ENCODE data around the gene TCTN1. TPM values are rescaled to one million over a fixed set of nuclear protein-coding genes. Genes with fewer than 3 reads are reported as not detected.

Gene TCTN1
- total RNA-seq, 1 experiment from 2014 or later, result 11.1 TPM

DNA sequence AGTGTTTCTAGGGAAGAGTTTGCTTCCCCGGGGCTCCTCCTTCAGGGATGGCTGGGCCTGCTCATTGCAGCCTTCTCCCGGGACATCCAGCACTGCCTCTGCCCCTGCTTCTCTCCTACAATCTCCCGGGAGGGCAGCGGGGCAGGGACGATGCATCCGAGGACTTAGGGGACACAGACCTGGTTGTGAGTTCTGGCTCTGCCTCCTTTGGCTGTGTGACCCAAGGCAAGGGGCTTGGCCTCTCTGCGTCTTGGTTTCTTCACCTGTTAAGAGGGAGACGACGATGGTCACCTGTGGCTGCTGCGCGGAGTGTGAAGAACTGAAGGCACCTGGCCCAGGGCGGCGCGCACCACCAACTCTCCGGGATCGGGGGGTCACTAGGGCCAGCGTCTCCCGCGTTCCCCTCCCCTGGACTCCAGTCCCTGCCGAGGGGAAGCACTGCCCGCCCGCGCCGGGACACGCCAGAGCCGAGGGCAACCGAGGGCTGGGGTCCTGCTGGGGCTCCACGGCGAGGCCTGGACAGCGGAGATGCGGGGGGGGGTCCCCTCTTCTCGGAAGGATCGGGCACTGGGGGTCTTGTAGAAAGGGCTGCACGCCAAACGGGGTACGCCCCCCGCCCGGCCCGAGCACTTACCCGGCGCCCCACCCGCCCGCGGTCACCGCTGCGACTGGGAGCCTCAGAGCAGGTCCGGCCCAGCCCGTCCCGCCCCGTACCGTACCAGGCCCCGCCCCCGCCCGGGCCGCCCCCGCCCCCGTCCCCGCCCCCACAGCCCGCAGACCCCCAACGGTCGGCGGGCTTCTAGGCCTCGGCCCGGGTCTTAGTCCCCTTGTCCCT, 74.7 kb downstream of the TCTN1 start, which contains the start of gene HVCN1:
Gene HVCN1, minus strand, starts transcription at position 670 of the 835 bp plus-strand sequence. CDS start 5,870 bp downstream, outside the sequence.
- no CpG with 5 or more reads among the region's 64 CpGs for WGBS (ENCODE audit: extremely low coverage, insufficient read length, low lambda C conversion rate)

More for the DNA sequence above, 74.7 kb downstream of the TCTN1 start, which contains the start of gene HVCN1:
- H4K8ac ChIP-seq (replicated peaks; ENCODE audit: insufficient read length, low read depth, low read length), result no peak within 1 kb of the TSS
- Mint-ChIP-seq H3K27me3 (ENCODE audit: low read depth) (peaks cover 31% of the 10 kb centered on the region), H3K27ac (peak within 1 kb of the TSS; percentile 83 to 92 (median 87)), H3K4me3 (peak within 1 kb of the TSS; percentile 79 to 88), H3K36me3 (ENCODE audit: insufficient read depth in 1 of 3, low read depth in 3 of 3) (peaks cover 0 to 10% (median 0%) of the 10 kb centered on the region in 3 experiments; a peak in 5 of 7 replicates), H3K4me1 (peaks cover 12 to 25% of the 10 kb centered on the region in 2 experiments), H3K9me3 (peaks cover 0 to 4% of the 10 kb centered on the region in 2 experiments; a peak in 2 of 5 replicates)
- DNase-seq, result peak; percentile 82
- H4K91ac ChIP-seq (ENCODE audit: insufficient read length, low read depth, low read length), result no peak within 1 kb of the TSS
- H3K56ac ChIP-seq (ENCODE audit: insufficient read length, low read depth, low read length), result no peak within 1 kb of the TSS
- H3K79me1 ChIP-seq (ENCODE audit: insufficient read depth, low read depth, low read length, poor library complexity, severe bottlenecking), result no peaks in the 10 kb centered on the region
- H2BK120ac ChIP-seq (ENCODE audit: low read depth, low read length, poor library complexity, severe bottlenecking), result no peak within 1 kb of the TSS
- H3K4me1 ChIP-seq (ENCODE audit: insufficient read depth, low read length), result no peaks in the 10 kb centered on the region
- peak within 1 kb of the TSS; percentile 17 for H3K14ac ChIP-seq (ENCODE audit: insufficient read depth, low read length)
- peak within 1 kb of the TSS; percentile 22 for H3K4me2 ChIP-seq (ENCODE audit: insufficient read depth, insufficient read length, low read length)
- no peak within 1 kb of the TSS for H2BK15ac ChIP-seq (ENCODE audit: low read depth, low read length)
- H2BK12ac ChIP-seq (ENCODE audit: insufficient read length, low read depth, low read length), result no peak within 1 kb of the TSS
- no peak within 1 kb of the TSS for H3T11ph ChIP-seq (ENCODE audit: low read length)
- peak within 1 kb of the TSS; percentile 48 for H3K9ac ChIP-seq (ENCODE audit: extremely low read depth, insufficient read length, low read length)
- peaks cover 9% of the 10 kb centered on the region for H3K23me2 ChIP-seq (ENCODE audit: insufficient read length, low read depth, low read length, poor library complexity, severe bottlenecking)
- no peak within 1 kb of the TSS for H2AFZ ChIP-seq (ENCODE audit: low read length)
- H3K27me3 ChIP-seq (ENCODE audit: insufficient read depth, low read length), result peaks cover 4% of the 10 kb centered on the region; the same call in 1 of the 2 replicates
- no peak within 1 kb of the TSS for H2BK5ac ChIP-seq (ENCODE audit: insufficient read length, low read length)
- H3K18ac ChIP-seq (ENCODE audit: insufficient read length, low read depth, low read length), result peak within 1 kb of the TSS; percentile 91
- TF ChIP-seq, protein P1, sequence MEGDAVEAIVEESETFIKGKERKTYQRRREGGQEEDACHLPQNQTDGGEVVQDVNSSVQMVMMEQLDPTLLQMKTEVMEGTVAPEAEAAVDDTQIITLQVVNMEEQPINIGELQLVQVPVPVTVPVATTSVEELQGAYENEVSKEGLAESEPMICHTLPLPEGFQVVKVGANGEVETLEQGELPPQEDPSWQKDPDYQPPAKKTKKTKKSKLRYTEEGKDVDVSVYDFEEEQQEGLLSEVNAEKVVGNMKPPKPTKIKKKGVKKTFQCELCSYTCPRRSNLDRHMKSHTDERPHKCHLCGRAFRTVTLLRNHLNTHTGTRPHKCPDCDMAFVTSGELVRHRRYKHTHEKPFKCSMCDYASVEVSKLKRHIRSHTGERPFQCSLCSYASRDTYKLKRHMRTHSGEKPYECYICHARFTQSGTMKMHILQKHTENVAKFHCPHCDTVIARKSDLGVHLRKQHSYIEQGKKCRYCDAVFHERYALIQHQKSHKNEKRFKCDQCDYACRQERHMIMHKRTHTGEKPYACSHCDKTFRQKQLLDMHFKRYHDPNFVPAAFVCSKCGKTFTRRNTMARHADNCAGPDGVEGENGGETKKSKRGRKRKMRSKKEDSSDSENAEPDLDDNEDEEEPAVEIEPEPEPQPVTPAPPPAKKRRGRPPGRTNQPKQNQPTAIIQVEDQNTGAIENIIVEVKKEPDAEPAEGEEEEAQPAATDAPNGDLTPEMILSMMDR (conservative IDR thresholded peaks at IDR 0.05), result no peak
- no peak within 1 kb of the TSS for H3K4ac ChIP-seq (ENCODE audit: low read depth, low read length)
- no peaks in the 10 kb centered on the region for H3K9me3 ChIP-seq (ENCODE audit: control insufficient read depth, low read depth, low read length)
- no peaks in the 10 kb centered on the region for H3K79me2 ChIP-seq (ENCODE audit: insufficient read depth, low read length)
- H2AK5ac ChIP-seq (ENCODE audit: insufficient read length, low read length), result no peak within 1 kb of the TSS
- H3K23ac ChIP-seq (ENCODE audit: insufficient read length, low read depth, low read length), result no peak within 1 kb of the TSS
- no peaks in the 10 kb centered on the region for H4K20me1 ChIP-seq (ENCODE audit: control insufficient read depth, insufficient read depth, insufficient read length)
- H4K5ac ChIP-seq (ENCODE audit: insufficient read length, low read depth, low read length), result no peak within 1 kb of the TSS
- no peak within 1 kb of the TSS for H3K27ac ChIP-seq (ENCODE audit: insufficient read length, low read depth, low read length)
- H2BK20ac ChIP-seq (ENCODE audit: low read depth, low read length, poor library complexity, severe bottlenecking), result no peak within 1 kb of the TSS

Data from H9 (cell line).